Omental fat pad (tissue), 4 donors: ENCODE results near the gene PPA1. TPM values are rescaled to one million over a fixed set of nuclear protein-coding genes. Genes with fewer than 3 reads are reported as not detected.
"Not testable (repeated sequence)": the region's sequence is repeated elsewhere in the genome, so short reads cannot be mapped to it uniquely, and the experiment has no call there.

ENCODE experiments used
- ATAC-seq: fragments of 150-250 bp; one replicate; pipeline ENCODE4 v1.9.1; 2016; ENCODE audit warnings: mild to moderate bottlenecking, moderate library complexity; ENCODE audit not compliant: low FRiP score
- DNase-seq: peaks from one replicate; pipeline ENCODE4 v3.0.0-alpha.2; 2019; ENCODE audit warnings: low spot score
- total RNA-seq, 4 donors: library from RNA; depleted of rRNA; stranded (reverse); fragments of >200 nt; gene quantifications; one replicate each; pipeline ENCODE4 v1.1.0, GENCODE V29; 2016
- TF ChIP-seq, protein P1 (sequence below), 3 donors: fragments of 450-650 bp; IDR thresholded peaks; one replicate each; pipeline ENCODE4 v1.5.1; 2016 to 2017; ENCODE audit warnings: antibody characterized with exemption in 3 of 3, mild to moderate bottlenecking in 3 of 3, moderate library complexity in 2 of 3

The PPA1 gene
- total RNA-seq, 4 donors from 2014 or later = 92.4 to 331 (median 217) TPM

DNA sequence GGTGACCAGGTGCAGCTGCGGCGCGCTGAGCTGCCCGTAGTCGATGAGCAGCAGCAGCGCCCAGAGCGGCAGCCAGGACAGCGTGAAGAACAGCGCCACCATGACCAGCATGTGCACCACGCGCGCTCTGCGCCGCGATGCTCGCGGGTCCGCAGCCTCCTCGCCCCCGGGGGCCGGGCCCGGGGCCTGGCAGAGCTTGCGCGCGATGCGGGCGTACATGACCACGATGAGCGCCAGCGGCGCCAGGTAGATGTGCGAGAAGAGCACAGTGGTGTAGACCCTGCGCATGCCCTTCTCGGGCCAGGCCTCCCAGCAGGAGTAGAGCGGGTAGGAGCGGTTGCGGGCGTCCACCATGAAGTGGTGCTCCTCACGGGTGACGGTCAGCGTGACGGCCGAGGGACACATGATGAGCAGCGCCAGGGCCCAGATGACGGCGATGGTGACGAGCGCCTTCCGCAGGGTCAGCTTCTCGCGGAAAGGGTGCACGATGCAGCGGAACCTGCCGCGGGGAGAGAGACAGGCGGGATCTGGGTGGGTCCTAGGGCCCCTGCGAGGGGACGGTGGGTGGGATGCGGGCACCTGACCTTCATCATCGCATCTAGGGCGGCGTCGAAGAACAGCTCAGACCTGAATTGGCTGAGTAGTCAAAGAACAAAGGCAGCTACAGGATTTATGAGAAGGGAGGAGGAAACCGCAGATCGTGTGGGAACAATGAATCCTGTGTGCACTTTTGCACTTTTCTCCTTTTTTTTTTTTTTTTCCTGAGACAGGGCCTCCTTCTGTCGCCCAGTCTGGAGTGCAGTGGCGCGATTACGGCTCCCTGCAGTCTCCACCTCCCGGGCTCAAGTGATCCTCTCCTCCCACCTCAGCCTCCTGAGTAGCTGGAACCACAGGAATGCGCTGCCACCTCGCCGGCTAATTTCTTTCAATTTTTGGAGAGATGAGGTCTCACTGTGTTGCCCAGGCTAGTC is 22.4 kb upstream of the PPA1 start:
- no peak for DNase-seq
- no peak for ATAC-seq
- TF ChIP-seq, protein P1, sequence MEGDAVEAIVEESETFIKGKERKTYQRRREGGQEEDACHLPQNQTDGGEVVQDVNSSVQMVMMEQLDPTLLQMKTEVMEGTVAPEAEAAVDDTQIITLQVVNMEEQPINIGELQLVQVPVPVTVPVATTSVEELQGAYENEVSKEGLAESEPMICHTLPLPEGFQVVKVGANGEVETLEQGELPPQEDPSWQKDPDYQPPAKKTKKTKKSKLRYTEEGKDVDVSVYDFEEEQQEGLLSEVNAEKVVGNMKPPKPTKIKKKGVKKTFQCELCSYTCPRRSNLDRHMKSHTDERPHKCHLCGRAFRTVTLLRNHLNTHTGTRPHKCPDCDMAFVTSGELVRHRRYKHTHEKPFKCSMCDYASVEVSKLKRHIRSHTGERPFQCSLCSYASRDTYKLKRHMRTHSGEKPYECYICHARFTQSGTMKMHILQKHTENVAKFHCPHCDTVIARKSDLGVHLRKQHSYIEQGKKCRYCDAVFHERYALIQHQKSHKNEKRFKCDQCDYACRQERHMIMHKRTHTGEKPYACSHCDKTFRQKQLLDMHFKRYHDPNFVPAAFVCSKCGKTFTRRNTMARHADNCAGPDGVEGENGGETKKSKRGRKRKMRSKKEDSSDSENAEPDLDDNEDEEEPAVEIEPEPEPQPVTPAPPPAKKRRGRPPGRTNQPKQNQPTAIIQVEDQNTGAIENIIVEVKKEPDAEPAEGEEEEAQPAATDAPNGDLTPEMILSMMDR (IDR thresholded peaks at IDR 0.05) = no peak

DNA sequence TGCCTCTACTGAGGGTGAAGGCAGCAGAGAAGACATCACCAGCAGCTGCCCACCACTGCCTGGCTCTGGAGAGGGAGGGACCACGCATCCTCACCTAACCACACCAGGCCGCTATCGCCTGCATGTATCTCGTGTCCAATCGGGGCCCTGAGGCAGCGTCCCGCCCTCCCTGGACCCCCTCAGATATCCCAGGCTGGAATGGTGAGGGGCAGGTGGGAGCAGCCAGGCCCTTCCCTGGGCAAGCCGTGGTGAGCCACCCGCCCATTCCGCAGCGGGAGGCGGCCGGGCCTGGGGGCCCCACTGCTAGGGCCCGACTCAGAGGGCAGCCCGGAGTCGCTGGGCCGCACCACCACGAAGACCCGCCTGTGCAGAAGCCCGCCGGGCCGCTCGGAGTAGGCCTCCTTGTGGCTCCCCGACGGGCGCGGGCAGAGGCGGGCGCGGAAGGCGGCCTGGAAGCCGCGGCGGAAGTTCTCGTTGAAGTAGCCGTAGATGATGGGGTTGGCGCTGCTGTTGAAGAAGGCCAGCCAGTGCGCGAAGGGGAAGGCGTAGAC is 21.6 kb upstream of the PPA1 start:
- TF ChIP-seq, protein P1 (IDR thresholded peaks at IDR 0.05) = no peak
- ATAC-seq = no peak
- DNase-seq = no peak

DNA sequence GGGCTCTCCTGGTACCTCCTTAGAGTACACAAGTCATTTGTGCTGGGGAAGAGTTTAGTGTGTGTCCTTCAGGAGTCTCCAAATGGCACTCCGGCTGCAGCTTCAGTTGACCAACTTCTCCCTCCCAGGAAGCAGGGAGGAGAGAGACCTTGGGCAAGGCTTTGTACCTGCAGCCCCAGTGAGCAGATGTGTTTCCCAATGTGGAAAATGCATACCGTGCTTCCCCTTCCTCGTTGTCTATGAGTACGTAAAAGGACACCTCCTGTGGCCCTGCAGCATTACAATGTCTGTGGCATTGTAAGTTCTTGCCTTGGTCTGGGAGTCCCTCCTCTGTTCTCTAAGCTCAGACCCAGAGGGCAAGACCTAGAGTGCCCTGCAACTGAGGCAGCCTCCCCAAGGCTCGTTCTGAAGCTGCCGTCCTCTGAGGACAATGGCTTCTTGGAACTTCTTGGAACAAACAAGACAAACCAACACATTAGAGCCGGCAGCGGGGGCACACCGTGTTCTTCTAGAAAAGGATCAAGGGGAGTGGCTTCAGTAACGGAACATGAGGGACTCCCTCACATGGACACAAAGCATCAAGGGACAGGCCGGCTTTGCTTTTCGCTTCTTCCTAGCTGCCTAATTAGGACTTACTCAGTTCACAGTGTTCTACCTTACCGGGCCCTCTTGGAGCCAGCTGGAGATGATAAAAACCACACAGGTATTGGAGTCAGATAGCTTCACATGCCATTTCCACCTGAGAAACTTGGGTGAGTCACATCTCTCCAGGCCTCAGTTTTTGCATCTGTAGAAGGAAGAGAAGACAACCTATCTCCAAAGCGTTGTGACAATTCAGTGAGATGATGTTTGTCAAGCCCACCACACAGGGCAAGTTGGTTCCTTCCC is 20.9 kb upstream of the PPA1 start:
- ATAC-seq (no peak), DNase-seq (no peak)
- TF ChIP-seq, protein P1 (IDR thresholded peaks at IDR 0.05) = no peak

DNA sequence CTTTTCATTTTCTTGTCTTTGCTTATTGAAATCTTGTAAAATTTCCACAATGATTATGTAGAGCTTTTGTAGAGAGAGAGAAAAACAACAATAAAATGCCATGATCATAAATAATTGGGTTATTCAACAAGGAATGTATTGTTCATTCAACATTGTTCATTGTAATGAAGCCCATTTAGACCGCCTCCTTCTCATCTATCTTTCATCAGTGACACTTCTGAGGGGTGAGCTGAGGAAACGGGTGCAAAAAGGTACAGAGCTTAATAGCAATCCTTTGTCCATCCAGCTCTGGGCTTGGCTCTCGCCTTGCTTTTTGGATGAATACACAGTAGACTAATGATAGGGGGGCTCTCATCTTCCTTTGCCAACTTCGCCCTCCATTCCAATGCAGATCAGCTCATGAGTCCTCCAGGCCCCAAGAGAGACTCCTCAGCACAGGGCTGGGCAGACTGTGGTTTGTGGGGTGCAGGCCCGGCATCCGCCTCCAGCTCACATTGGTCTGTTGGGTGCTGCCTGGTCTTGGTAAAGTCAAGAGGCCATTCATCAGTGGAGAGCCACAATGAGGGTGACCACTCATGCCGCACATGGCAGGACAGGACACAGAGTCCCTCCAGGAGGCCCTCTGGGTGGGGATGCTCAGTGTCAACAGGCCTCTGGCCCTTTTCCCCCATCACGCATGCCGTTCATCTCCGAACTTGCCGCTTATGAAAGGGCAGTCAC is 17.9 kb upstream of the PPA1 start:
- ATAC-seq (no peak), DNase-seq (no peak)
- TF ChIP-seq, protein P1 (IDR thresholded peaks at IDR 0.05) = no peak

DNA sequence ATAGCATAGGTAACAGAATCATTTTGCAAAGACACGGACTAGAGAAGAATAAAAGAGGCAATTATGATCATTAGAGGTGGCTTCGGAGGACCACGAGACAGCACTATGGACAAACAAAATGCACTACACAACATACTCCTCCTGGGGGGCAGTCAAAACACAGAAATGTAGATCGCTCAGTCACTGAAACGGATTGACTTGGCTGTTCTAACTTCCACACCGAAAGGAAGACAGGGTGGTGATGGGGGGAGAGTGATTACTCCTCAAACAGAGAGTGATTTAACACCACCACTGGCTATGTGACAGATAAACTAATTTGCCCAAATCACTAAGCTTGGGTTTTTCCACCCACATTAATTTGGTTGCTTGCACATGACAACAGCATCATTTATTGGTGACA is 14.1 kb upstream of the PPA1 start:
- TF ChIP-seq, protein P1 (IDR thresholded peaks at IDR 0.05) = no peak
- no peak for DNase-seq
- ATAC-seq = no peak

DNA sequence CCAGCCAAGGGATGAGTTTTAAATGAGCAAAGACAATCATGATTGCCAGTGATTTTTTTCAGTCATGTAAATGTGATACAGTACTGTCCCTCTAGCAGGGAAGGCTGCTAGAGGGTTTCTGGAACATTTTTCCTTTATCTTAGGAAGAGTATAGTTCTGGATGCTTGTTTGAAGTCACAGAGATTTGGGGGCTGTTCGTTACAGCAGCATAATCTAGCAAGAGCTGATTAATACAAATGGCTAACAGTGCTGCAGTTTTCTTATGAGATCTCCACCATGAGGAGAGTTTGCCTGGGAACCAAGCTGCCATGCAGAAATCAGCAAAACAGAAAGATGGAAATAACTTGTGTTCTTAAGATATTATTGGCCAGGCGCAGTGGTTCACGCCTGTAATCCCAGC is 7.9 kb upstream of the PPA1 start:
- DNase-seq = no peak
- ATAC-seq = no peak
- TF ChIP-seq, protein P1 (IDR thresholded peaks at IDR 0.05) = no peak

DNA sequence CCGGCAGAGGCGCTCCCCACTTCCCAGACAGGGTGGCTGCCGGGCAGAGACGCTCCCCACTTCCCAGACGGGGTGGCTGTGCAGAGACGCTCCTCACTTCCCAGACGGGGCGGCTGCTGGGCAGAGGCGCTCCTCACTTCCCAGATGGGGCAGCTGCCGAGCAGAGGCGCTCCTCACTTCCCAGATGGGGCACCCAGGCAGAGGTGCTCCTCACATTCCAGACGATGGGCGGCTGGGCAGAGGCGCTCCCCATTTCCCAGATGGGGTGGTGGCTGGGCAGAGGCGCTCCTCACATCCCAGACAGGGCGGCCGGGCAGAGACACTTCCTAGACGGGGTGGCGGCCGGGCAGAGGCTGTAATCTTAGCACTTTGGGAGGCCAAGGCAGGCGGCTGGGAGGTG is 6.8 kb upstream of the PPA1 start:
- DNase-seq, ATAC-seq: not testable (repeated sequence)

DNA sequence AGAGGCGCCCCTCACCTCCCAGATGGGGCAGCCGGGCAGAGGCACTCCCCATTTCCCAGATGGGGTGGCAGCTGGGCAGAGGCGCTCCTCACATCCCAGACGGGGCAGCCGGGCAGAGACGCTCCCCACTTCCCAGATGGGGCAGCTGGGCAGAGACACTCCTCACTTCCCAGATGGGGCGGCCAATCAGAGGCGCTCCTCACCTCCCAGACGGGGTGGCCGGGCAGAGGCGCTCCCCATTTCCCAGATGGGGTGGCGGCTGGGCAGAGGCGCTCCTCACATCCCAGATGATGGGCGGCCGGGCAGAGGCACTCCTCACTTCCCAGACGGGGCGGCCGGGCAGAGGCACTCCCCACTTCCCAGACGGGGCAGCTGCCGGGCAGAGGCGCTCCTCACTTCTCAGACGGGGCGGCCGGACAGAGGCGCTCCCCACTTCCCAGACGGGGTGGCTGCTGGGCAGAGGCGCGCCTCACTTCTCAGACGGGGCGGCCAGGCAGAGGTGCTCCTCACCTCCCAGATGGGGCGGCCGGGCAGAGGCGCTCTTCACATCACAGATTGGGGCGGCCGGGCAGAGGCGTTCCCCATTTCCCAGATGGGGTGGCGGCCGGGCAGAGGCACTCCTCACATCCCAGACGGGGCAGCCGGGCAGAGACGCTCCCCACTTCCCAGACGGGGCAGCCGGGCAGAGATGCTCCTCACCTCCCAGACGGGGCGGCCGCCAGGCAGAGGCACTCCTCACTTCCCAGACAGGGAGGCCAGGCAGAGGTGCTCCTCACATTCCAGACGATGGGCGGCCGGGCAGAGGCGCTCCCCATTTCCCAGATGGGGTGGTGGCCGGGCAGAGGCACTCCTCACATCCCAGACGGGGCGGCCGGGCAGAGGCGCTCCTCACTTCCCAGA is 6.1 kb upstream of the PPA1 start:
- not testable (repeated sequence) for ATAC-seq

DNA sequence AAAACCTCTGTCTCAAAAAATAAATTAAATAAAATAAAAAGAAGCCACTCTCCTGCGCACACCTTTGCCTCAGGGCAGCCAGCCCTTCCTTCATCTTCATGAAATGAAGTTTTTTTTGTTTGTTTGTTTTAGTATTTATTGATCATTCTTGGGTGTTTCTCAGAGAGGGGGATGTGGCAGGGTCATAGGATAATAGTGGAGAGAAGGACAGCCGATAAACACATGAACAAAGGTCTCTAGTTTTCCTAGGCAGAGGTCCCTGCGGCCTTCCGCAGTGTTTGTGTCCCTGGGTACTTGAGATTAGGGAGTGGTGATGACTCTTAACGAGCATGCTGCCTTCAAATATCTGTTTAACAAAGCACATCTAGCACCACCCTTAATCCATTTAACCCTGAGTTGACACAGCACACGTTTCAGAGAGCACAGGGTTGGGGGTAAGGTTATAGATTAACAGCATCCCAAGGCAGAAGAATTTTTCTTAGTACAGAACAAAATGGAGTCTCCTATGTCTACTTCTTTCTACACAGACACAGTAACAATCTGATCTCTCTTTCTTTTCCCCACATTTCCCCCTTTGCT is 4.8 kb upstream of the PPA1 start:
- DNase-seq = not testable (repeated sequence)

More for the DNA sequence above, 6.1 kb upstream of the PPA1 start:
- DNase-seq = not testable (repeated sequence)

More for the DNA sequence above, 4.8 kb upstream of the PPA1 start:
- not testable (repeated sequence) for ATAC-seq
